H9 (cell line): Measurements from ENCODE around the gene ACOT11. TPM values are rescaled to one million over a fixed set of nuclear protein-coding genes. Genes with fewer than 3 reads are reported as not detected.
"Not testable (repeated sequence)": the region's sequence is repeated elsewhere in the genome, so short reads cannot be mapped to it uniquely, and the experiment has no call there.

Source experiments
- DNase-seq: peaks from one replicate; pipeline ENCODE4 v3.0.0-alpha.2; 2017
- H2AFZ ChIP-seq: one replicate; pipeline ENCODE4 v1.6.1; 2013; ENCODE audit warnings: mild to moderate bottlenecking, low read length, control low read depth, moderate library complexity
- H2AK5ac ChIP-seq: 2 replicates; pipeline ENCODE4 v1.6.1; 2013; ENCODE audit warnings: low read length, control low read depth, mixed read lengths; ENCODE audit not compliant: insufficient read length
- H2BK120ac ChIP-seq: one replicate; pipeline ENCODE4 v1.6.1; 2013; ENCODE audit warnings: low read depth, mild to moderate bottlenecking, low read length, control low read depth, inconsistent platforms; ENCODE audit not compliant: poor library complexity, severe bottlenecking
- H2BK12ac ChIP-seq: 2 replicates; pipeline ENCODE4 v1.6.1; 2013; ENCODE audit warnings: low read length, control low read depth, mixed read lengths, low read depth; ENCODE audit not compliant: insufficient read length
- H2BK15ac ChIP-seq: 2 replicates; pipeline ENCODE4 v1.6.1; 2013; ENCODE audit warnings: low read depth, low read length, control low read depth
- H2BK20ac ChIP-seq: one replicate; pipeline ENCODE4 v1.6.1; 2013; ENCODE audit warnings: low read depth, mild to moderate bottlenecking, low read length, control low read depth, inconsistent platforms; ENCODE audit not compliant: poor library complexity, severe bottlenecking
- H2BK5ac ChIP-seq: 2 replicates; pipeline ENCODE4 v1.6.1; 2013; ENCODE audit warnings: low read length, control low read depth, mixed read lengths; ENCODE audit not compliant: insufficient read length
- H3K14ac ChIP-seq: 2 replicates; pipeline ENCODE4 v1.6.1; 2013; ENCODE audit warnings: low read length, control low read depth; ENCODE audit not compliant: insufficient read depth
- H3K18ac ChIP-seq: 2 replicates; pipeline ENCODE4 v1.6.1; 2013; ENCODE audit warnings: low read depth, mild to moderate bottlenecking, mixed read lengths, low read length, control low read depth; ENCODE audit not compliant: insufficient read length
- H3K23ac ChIP-seq: 2 replicates; pipeline ENCODE4 v1.6.1; 2013; ENCODE audit warnings: low read length, control low read depth, mixed read lengths, low read depth; ENCODE audit not compliant: insufficient read length
- H3K23me2 ChIP-seq: 2 replicates; pipeline ENCODE4 v1.6.1; 2013; ENCODE audit warnings: low read depth, mild to moderate bottlenecking, mixed read lengths, low read length, control low read depth; ENCODE audit not compliant: insufficient read length, poor library complexity, severe bottlenecking
- H3K27ac ChIP-seq: 2 replicates; pipeline ENCODE4 v1.5.1; 2013; ENCODE audit warnings: low read length, control low read depth, mixed read lengths, low read depth; ENCODE audit not compliant: insufficient read length
- H3K27me3 ChIP-seq: 2 replicates; pipeline ENCODE4 v1.6.1; 2013; ENCODE audit warnings: low read length, control low read depth, inconsistent platforms; ENCODE audit not compliant: insufficient read depth
- H3K4ac ChIP-seq: 2 replicates; pipeline ENCODE4 v1.6.1; 2013; ENCODE audit warnings: low read depth, mild to moderate bottlenecking, control low read depth, inconsistent platforms, low read length, moderate library complexity
- H3K4me1 ChIP-seq: 2 replicates; pipeline ENCODE4 v1.6.1; 2013; ENCODE audit warnings: low read length, control low read depth, inconsistent platforms; ENCODE audit not compliant: insufficient read depth
- H3K4me2 ChIP-seq: 2 replicates; pipeline ENCODE4 v1.6.1; 2013; ENCODE audit warnings: low read length, control low read depth, mixed read lengths; ENCODE audit not compliant: insufficient read length, insufficient read depth
- H3K56ac ChIP-seq: 2 replicates; pipeline ENCODE4 v1.6.1; 2013; ENCODE audit warnings: low read depth, mild to moderate bottlenecking, mixed read lengths, low read length, control low read depth; ENCODE audit not compliant: insufficient read length
- H3K79me1 ChIP-seq: 2 replicates; pipeline ENCODE4 v1.6.1; 2013; ENCODE audit warnings: low read depth, mild to moderate bottlenecking, moderate library complexity, low read length, control low read depth, inconsistent platforms; ENCODE audit not compliant: insufficient read depth, poor library complexity, severe bottlenecking
- H3K79me2 ChIP-seq: 2 replicates; pipeline ENCODE4 v1.6.1; 2013; ENCODE audit warnings: low read length, control low read depth, inconsistent platforms; ENCODE audit not compliant: insufficient read depth
- H3K9ac ChIP-seq: 2 replicates; pipeline ENCODE4 v1.6.1; 2013; ENCODE audit warnings: low read length, control low read depth, mixed read lengths; ENCODE audit not compliant: insufficient read length; ENCODE audit errors: extremely low read depth
- H3K9me3 ChIP-seq: one replicate; pipeline ENCODE4 v1.6.1; 2013; ENCODE audit warnings: low read depth, low read length, inconsistent platforms; ENCODE audit not compliant: control insufficient read depth
- H3T11ph ChIP-seq: one replicate; pipeline ENCODE4 v1.6.1; 2013; ENCODE audit warnings: mild to moderate bottlenecking, low read length, control low read depth, inconsistent platforms
- H4K20me1 ChIP-seq: one replicate; pipeline ENCODE4 v1.6.1; 2013; ENCODE audit not compliant: control insufficient read depth, insufficient read length, insufficient read depth
- H4K5ac ChIP-seq: 2 replicates; pipeline ENCODE4 v1.6.1; 2013; ENCODE audit warnings: low read depth, mild to moderate bottlenecking, mixed read lengths, low read length, control low read depth; ENCODE audit not compliant: insufficient read length
- H4K8ac ChIP-seq: replicated peaks from 2 replicates; pipeline ENCODE4 v1.6.1; 2013; ENCODE audit warnings: low read length, control low read depth, mixed read lengths, low read depth; ENCODE audit not compliant: insufficient read length
- H4K91ac ChIP-seq: 2 replicates; pipeline ENCODE4 v1.6.1; 2013; ENCODE audit warnings: low read depth, mild to moderate bottlenecking, moderate library complexity, mixed read lengths, low read length, control low read depth; ENCODE audit not compliant: insufficient read length
- H3K27ac Mint-ChIP-seq, 3 experiments: 2 replicates in 2 of 3; 3 replicates in 1 of 3; pipeline ENCODE4 v1.8.0; 2020 to 2021; ENCODE audit warnings: mixed read lengths in 3 of 3, mild to moderate bottlenecking in 1 of 3, moderate library complexity in 1 of 3
- H3K27me3 Mint-ChIP-seq: 2 replicates; pipeline ENCODE4 v1.8.0; 2021; ENCODE audit warnings: low read depth, mild to moderate bottlenecking, moderate library complexity, mixed read lengths
- H3K36me3 Mint-ChIP-seq, 3 experiments: 2 replicates in 2 of 3; 3 replicates in 1 of 3; pipeline ENCODE4 v1.8.0; 2020 to 2021; ENCODE audit warnings: low read depth in 3 of 3, mixed read lengths in 3 of 3; ENCODE audit not compliant: insufficient read depth in 1 of 3
- H3K4me1 Mint-ChIP-seq, 2 experiments: 2 replicates each; pipeline ENCODE4 v1.8.0; 2020; ENCODE audit warnings: mixed read lengths in 2 of 2
- H3K4me3 Mint-ChIP-seq, 2 experiments: 2 replicates in 1 of 2; 3 replicates in 1 of 2; pipeline ENCODE4 v1.8.0; 2020 to 2021; ENCODE audit warnings: mild to moderate bottlenecking in 2 of 2, mixed read lengths in 2 of 2, moderate library complexity in 1 of 2
- H3K9me3 Mint-ChIP-seq, 2 experiments: 2 replicates in 1 of 2; 3 replicates in 1 of 2; pipeline ENCODE4 v1.8.0; 2020; ENCODE audit warnings: mild to moderate bottlenecking in 2 of 2, mixed read lengths in 2 of 2, moderate library complexity in 1 of 2
- whole genome bisulfite sequencing: extraction: QIAGEN DNeasy Blood & Tissue Kit; methylation state at CpG from one replicate; pipeline ENCODE4 v1.1.7; 2013; ENCODE audit warnings: missing lambda C conversion rate, low lambda C conversion rate, mixed read lengths; ENCODE audit not compliant: insufficient read length; ENCODE audit errors: extremely low coverage; 5-methylcytosine and 5-hydroxymethylcytosine counted together
- total RNA-seq: library from RNA; stranded (reverse); gene quantifications from 2 replicates; pipeline ENCODE4 v1.2.1, GENCODE V29; 2021
- TF ChIP-seq, protein P1 (sequence below): fragments of 200-600 bp; sonication (generic); conservative IDR thresholded peaks from 3 replicates; pipeline ENCODE4 v1.8.0; 2021; ENCODE audit warnings: antibody characterized with exemption, mild to moderate bottlenecking

Gene ACOT11
- total RNA-seq, 1 experiment from 2014 or later: 4.0 TPM

GRCh38 chr1:54627196-54627595 is 79.2 kb downstream of the ACOT11 start:
- Histone ChIP-seq H3K56ac (no peak overlapping the region), H2BK12ac (no peak overlapping the region), H3K27me3 (no peaks in the 10 kb centered on the region), H2BK5ac (no peak overlapping the region), H3T11ph (no peak overlapping the region), H3K14ac (no peak overlapping the region), H3K4ac (no peak overlapping the region), H3K23me2 (no peaks in the 10 kb centered on the region), H3K18ac (no peak overlapping the region), H3K4me1 (no peaks in the 10 kb centered on the region), H4K20me1 (no peaks in the 10 kb centered on the region), H2BK20ac (no peak overlapping the region), H4K8ac (no peak overlapping the region), H4K5ac (no peak overlapping the region), H4K91ac (no peak overlapping the region), H2AK5ac (no peak overlapping the region), H3K9ac (no peak overlapping the region), H2BK120ac (no peak overlapping the region), H2BK15ac (no peak overlapping the region), H2AFZ (no peak overlapping the region), H3K79me2 (no peaks in the 10 kb centered on the region), H3K9me3 (no peaks in the 10 kb centered on the region), H3K79me1 (no peaks in the 10 kb centered on the region), H3K27ac (no peak overlapping the region), H3K4me2 (no peak overlapping the region), H3K23ac (no peak overlapping the region)
- H3K4me1 Mint-ChIP-seq: peaks cover 0 to 8% of the 10 kb centered on the region in 2 experiments; a peak in 1 of 4 replicates
- H3K9me3 Mint-ChIP-seq: peaks cover 3 to 9% of the 10 kb centered on the region in 2 experiments
- TF ChIP-seq, protein P1, sequence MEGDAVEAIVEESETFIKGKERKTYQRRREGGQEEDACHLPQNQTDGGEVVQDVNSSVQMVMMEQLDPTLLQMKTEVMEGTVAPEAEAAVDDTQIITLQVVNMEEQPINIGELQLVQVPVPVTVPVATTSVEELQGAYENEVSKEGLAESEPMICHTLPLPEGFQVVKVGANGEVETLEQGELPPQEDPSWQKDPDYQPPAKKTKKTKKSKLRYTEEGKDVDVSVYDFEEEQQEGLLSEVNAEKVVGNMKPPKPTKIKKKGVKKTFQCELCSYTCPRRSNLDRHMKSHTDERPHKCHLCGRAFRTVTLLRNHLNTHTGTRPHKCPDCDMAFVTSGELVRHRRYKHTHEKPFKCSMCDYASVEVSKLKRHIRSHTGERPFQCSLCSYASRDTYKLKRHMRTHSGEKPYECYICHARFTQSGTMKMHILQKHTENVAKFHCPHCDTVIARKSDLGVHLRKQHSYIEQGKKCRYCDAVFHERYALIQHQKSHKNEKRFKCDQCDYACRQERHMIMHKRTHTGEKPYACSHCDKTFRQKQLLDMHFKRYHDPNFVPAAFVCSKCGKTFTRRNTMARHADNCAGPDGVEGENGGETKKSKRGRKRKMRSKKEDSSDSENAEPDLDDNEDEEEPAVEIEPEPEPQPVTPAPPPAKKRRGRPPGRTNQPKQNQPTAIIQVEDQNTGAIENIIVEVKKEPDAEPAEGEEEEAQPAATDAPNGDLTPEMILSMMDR: no peak
- H3K27ac Mint-ChIP-seq: no peak overlapping the region
- no peak for DNase-seq
- WGBS: no CpG with 5 or more reads among the region's 10 CpGs
- peaks cover 3 to 9% (median 4%) of the 10 kb centered on the region in 3 experiments; a peak in 3 of 7 replicates for H3K36me3 Mint-ChIP-seq
- H3K27me3 Mint-ChIP-seq: peaks cover 17% of the 10 kb centered on the region
- no peak overlapping the region for H3K4me3 Mint-ChIP-seq

DNA sequence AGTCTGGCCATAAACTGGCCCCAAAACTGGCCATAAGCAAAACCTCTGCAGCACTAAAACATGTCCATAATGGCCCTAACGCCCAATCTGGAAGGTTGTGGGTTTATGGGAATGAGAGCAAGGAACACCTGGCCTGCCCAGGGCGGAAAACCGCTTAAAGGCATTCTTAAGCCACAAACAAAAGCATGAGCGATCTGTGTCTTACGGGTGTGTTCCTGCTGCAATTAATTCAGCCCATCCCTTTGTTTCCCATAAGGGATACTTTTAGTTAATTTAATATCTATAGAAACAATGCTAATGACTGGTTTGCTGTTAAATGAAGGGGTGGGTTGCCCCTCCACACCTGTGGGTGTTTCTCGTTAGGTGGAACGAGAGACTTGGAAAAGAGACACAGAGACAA is 87.8 kb downstream of the ACOT11 start:
- H2BK5ac ChIP-seq, H3K27ac ChIP-seq, H2BK12ac ChIP-seq, H3K27ac Mint-ChIP-seq, H3T11ph ChIP-seq, H4K5ac ChIP-seq, H3K27me3 ChIP-seq, H3K4me1 ChIP-seq, H3K9me3 ChIP-seq, H3K4me3 Mint-ChIP-seq, H2BK15ac ChIP-seq, H3K4ac ChIP-seq, H4K91ac ChIP-seq, H3K56ac ChIP-seq, H2AK5ac ChIP-seq, H2BK120ac ChIP-seq, DNase-seq, H4K8ac ChIP-seq, H3K23me2 ChIP-seq, H3K4me2 ChIP-seq, H3K23ac ChIP-seq, H4K20me1 ChIP-seq, H2AFZ ChIP-seq, H3K79me1 ChIP-seq, H3K14ac ChIP-seq, H3K4me1 Mint-ChIP-seq, H3K18ac ChIP-seq, H2BK20ac ChIP-seq, H3K79me2 ChIP-seq, H3K9ac ChIP-seq: not testable (repeated sequence)
- H3K9me3 Mint-ChIP-seq: peaks cover 16 to 29% of the 10 kb centered on the region in 2 experiments
- WGBS: no CpG with 5 or more reads among the region's 7 CpGs
- H3K36me3 Mint-ChIP-seq: peaks cover 2 to 21% (median 15%) of the 10 kb centered on the region in 3 experiments; a peak in 6 of 7 replicates
- peaks cover 22% of the 10 kb centered on the region for H3K27me3 Mint-ChIP-seq
